ENCODE data around the gene MMAB.
"Not testable (repeated sequence)": the region's sequence is repeated elsewhere in the genome, so short reads cannot be mapped to it uniquely, and the experiment has no call there.

The MMAB gene

DNA sequence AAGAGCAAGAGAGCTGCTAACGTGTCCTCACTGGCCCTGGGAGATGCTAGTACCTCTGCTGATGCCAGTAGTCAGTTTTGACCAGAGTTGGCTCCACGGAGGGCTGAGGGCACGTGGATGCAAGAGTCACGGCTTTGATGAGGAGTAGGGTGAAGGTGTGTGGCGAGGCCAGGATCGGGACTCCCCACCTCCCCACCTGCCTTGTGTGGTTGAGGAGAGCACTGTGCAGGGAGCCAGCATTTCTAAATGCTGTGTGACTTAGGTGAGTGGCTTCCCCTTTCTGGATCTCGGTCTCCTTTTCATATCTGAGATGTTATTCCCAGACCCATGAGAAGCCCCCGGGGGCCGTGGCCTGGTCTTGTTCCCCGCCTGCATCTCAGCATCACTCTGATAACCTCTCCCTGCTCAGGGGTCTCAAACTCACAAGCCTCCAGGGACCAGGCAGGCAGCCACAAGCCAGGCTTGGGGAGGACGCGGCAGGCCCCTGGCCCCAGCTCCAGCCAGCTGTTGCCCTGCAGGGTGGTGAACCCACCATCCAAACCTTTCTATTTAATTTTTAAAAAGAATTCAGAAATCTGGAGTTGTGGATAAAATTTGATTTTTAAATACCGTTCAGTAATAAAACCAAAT, 32.4 kb upstream of the MMAB start:
- in situ Hi-C loops (cut with HindIII; ENCODE audit: low pct_ligation_motif_present, low pct_unique_long_range_greater_than_20kb, low sequenced_read_pairs) = no loop called here

GRCh38 chr12:109605016-109605415, 31.7 kb upstream of the MMAB start:
- in situ Hi-C loops (cut with HindIII; ENCODE audit: low pct_ligation_motif_present, low pct_unique_long_range_greater_than_20kb, low sequenced_read_pairs) = no loop called here
- no peak for DNase-seq

More for the DNA sequence above, 32.4 kb upstream of the MMAB start:
- no peak for DNase-seq

DNA sequence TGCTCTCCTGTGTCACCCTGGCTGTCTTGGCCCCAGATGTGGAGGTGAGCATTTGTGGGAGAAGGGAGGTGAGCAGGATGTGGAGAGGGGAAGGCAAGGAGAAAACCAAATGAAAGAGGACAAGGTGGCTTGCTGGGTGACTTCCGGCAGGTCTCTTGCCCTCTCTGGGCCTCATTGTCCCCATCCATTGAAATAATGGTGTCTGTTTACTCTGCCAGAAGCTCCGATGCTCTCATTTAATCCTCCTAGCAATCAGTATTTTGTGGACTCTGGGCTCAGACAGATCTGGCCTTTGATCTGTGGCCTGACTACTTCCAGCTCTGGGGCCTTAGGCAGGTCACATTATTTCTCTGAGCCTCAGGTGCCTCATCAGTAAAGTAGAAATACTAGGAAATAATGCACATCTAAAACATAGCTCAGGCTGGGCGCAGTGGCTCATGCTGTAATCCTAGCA, 30.9 kb upstream of the MMAB start:
- DNase-seq = no peak
- in situ Hi-C loops (cut with HindIII; ENCODE audit: low pct_ligation_motif_present, low pct_unique_long_range_greater_than_20kb, low sequenced_read_pairs) = no loop called here

GRCh38 chr12:109602132-109602531, 28.8 kb upstream of the MMAB start:
- in situ Hi-C loops (cut with HindIII; ENCODE audit: low pct_ligation_motif_present, low pct_unique_long_range_greater_than_20kb, low sequenced_read_pairs); DNase-seq: not testable (repeated sequence)

DNA sequence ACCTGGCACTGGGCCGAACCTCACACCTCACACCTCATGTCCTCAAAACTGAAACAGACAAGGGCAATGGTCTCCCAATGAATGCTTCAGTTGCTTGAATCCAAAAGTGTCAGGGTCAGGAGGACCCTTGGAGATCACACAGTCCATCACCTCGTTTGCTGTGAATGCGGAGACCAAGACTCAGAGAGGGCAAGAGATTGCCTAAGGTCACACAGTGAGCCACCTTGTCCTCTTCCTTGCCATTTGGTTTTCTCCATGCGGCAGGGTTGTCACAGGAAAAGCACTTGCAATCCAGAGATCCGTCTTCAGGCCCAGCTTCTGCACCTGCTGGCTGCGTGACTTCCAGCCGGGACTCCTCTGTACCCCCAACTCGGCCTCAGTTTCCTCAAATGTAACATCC, 28.3 kb upstream of the MMAB start:
- DNase-seq = no peak
- in situ Hi-C loops (cut with HindIII; ENCODE audit: low pct_ligation_motif_present, low pct_unique_long_range_greater_than_20kb, low sequenced_read_pairs) = no loop called here

DNA sequence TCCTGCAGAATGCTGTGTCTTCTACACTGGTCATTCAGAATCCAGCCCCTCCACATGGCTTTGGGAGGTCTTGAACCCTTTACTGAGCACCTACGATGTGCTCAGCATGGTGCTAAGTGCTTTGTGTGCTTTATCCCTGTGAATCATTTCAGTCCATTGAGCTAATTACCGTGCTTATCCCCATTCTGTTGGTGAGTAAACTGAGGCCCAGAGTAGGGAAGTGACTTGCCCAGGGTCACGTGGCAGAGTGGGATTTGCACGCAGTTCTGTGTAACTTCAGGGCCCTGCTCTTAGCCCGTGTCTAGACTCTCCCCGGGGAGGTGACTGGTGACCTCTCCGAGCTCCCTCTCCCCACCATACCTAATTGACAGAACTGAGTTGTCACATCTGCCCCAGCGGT, 27.7 kb upstream of the MMAB start:
- in situ Hi-C loops (cut with HindIII; ENCODE audit: low pct_ligation_motif_present, low pct_unique_long_range_greater_than_20kb, low sequenced_read_pairs) = no loop called here
- no peak for DNase-seq

DNA sequence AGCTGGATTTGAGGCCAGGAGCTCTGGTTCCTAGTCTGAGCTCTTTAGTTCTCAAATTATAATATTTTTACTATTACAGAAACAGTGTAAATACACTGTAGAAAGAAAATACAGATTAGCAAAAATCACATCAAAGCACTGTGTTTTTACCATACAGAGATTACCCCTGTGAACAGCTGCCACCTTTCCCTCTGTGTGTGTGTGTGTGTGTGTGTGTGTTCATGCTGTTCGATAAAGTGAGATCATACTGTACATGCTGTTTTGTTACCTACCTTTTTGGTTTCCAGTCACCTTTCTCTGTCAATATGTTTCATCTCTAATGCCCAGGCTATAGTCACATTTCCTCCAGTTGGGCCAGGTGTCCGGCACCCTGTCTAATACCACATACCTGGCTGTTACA, 27.2 kb upstream of the MMAB start:
- in situ Hi-C loops (cut with HindIII; ENCODE audit: low pct_ligation_motif_present, low pct_unique_long_range_greater_than_20kb, low sequenced_read_pairs) = no loop called here
- DNase-seq = no peak

DNA sequence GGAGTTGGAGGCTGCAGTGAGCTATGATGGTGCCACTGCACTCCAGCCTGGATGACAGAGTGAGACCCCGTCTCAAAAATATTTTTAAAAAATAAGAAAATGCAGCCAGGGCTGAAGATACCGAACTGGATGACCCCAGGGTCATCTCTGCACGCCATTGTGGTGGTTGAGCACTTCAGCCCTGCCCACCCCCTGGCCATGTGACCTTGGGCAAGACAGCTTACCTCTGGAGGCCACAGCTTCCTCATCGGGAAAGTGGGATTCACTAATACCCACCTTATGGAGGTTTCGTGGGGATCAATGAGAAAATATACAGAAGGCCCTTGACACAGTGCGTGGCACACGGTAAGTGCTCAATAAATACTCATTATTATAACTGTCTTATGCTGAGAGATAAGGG, 25.8 kb upstream of the MMAB start:
- in situ Hi-C loops (cut with HindIII; ENCODE audit: low pct_ligation_motif_present, low pct_unique_long_range_greater_than_20kb, low sequenced_read_pairs) = no loop called here
- DNase-seq = no peak

DNA sequence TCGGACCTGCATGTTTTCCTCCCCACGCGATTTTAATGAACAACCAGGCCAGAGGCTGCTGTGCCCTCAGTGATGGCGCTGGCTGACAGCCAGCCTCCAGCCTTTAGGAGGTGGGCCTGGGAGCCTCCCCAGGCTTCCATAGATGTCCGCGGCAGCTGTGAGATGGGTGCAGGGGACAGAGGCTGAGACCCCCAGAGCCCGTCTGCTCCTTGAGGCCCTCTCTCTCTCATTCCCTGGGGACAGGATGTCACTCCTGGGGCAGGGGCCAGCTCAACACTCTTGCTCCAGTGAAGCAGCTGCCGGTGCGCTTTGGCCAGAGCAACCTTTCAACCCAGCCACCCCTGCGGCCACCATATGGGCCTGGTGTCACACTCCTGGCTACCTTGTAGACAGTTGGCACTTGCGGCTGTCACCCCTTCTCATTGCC, 25.1 kb upstream of the MMAB start:
- in situ Hi-C loops (cut with HindIII; ENCODE audit: low pct_ligation_motif_present, low pct_unique_long_range_greater_than_20kb, low sequenced_read_pairs) = no loop called here
- no peak for DNase-seq

GRCh38 chr12:109597795-109598427, 24.6 kb upstream of the MMAB start:
- in situ Hi-C loops (cut with HindIII; ENCODE audit: low pct_ligation_motif_present, low pct_unique_long_range_greater_than_20kb, low sequenced_read_pairs) = no loop called here
- DNase-seq = peak; percentile 87

GRCh38 chr12:109597414-109597794, 24.1 kb upstream of the MMAB start:
- in situ Hi-C loops (cut with HindIII; ENCODE audit: low pct_ligation_motif_present, low pct_unique_long_range_greater_than_20kb, low sequenced_read_pairs) = no loop called here
- no peak for DNase-seq

- in situ Hi-C loops (cut with HindIII; ENCODE audit: low pct_ligation_motif_present, low pct_unique_long_range_greater_than_20kb, low sequenced_read_pairs) = no loop called here
- DNase-seq = no peak
These were observed 23.3 kb upstream of the MMAB start for GRCh38 chr12:109596418-109597244.

DNA sequence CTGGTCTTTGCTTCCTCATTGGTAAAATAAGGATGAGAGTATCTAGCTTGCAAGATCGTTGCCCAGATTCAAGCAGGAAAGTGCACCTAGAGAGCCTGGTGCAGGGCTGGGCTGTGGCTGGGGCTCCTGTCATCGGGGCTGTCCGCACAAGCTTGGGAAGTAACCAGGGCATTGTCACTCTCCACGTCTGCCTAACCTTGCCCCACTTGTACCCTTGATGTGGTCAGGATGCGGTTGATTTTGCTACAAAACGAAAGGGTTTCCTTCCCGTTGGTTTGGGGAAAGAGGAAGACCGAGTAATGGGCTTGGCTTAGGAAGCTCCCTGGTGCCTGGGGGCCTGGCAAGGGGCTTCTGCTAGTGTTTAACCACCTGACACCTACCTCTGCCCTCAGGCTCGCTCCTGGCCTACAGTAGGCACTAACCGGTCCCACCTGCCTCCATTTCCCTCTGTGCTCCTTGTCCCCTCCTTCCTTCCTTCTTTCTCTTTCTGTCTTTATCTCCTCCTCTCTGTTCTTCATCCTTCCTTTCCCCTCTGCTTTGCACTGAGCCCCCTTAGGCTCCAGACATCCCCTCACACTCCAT, 22.1 kb upstream of the MMAB start:
- in situ Hi-C loops (cut with HindIII; ENCODE audit: low pct_ligation_motif_present, low pct_unique_long_range_greater_than_20kb, low sequenced_read_pairs) = no loop called here
- DNase-seq = no peak

- in situ Hi-C loops (cut with HindIII; ENCODE audit: low pct_ligation_motif_present, low pct_unique_long_range_greater_than_20kb, low sequenced_read_pairs) = no loop called here
- no peak for DNase-seq
These were observed 21.4 kb upstream of the MMAB start for GRCh38 chr12:109594556-109595317.

DNA sequence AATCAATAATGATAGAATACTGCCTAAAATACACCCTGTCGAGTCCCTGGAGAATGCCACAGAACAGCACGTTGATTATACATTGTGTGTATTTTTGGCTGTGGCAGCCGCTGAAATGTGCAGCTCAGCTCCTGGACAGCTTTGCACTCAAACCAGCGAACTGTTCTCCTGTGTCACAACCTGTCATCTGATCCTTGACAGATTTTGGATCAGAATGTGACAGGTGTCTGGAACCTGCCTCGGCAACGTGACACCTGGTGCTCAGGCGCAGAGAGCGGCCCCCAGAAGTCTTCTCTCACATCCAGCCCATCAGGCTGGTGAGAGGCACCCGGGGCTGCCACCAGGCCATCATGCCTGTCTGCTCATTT, 19.6 kb upstream of the MMAB start:
- in situ Hi-C loops (cut with HindIII; ENCODE audit: low pct_ligation_motif_present, low pct_unique_long_range_greater_than_20kb, low sequenced_read_pairs) = no loop called here
- DNase-seq = no peak

DNA sequence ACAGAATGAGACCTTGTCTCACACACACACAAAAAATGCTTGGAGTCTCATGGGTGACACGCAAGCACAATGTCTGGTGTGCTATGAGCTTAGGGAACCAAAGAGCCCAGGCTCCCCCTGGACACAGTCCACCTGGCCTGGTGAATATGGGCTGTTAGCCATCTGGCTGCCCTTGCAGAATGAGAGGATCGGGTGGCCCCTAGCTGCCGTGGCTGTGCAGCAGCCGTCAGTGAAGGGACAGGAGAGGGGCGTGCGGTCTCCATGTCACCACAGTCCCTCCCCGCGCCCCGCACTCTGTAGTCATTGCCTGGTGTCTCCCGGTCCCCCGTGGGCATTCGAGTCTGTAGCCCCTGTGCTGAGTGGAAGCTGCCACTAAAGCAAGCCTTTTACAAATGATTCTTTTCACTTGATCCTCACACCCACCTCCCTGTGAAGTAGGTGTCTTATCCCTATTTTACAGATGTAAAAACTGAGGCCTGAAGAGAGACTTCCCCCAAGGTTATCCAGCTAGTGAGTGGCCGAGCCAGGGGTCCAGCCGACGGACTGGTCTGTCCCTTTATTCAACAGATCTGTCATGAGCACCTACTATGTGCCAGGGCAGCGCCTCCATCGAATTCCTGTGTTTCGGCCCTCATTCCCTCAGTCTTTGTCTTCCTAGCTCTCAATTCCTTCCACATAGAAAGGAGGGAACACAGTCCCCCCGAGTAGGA, 19.0 kb upstream of the MMAB start:
- DNase-seq = no peak
- in situ Hi-C loops (cut with HindIII; ENCODE audit: low pct_ligation_motif_present, low pct_unique_long_range_greater_than_20kb, low sequenced_read_pairs) = no loop called here

DNA sequence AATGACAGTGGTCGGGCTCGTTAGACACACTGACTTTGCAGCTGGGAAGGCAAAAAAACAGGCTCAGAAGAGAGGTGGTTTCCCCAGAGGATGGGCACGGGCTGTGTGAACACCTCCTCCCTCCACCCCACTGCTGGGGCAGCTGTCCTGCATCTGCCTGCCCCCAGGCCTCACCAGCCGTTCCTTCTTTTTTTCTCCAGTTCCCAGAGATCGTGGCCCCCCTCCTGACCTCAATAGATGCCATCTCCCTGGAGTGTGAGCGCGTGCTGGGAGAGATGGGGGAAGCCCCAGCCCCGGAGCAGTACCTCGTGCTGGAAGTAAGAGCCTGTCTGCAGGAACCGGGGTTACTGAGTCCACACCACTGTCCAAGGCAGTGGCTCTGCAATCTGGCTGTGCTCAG, 17.7 kb upstream of the MMAB start:
- in situ Hi-C loops (cut with HindIII; ENCODE audit: low pct_ligation_motif_present, low pct_unique_long_range_greater_than_20kb, low sequenced_read_pairs) = no loop called here
- DNase-seq = no peak

DNA sequence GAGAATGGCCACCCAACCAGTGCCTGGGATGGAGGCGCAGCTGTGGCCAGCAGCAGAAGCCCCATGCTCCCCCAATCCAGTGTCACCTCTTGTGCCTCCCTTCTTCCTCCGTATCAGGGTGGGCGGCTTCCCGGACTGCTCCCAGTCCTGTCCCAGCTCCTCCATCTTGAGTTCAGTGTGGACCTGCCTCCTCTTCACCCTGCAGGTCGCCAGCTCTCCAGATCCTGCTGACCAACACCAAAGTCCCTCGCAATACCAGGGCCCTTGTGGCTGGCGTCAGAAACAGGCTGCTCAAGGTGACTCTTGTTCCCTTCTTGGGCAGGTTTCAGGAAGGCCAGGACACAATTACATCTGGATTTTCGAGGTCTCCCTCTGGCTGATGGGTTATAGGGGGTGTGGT, 17.3 kb upstream of the MMAB start:
- in situ Hi-C loops (cut with HindIII; ENCODE audit: low pct_ligation_motif_present, low pct_unique_long_range_greater_than_20kb, low sequenced_read_pairs) = no loop called here
- no peak for DNase-seq

Data from ACHN (cell line).